GM12878 (cell line): ENCODE measurements around the gene CYYR1. TPM values are rescaled to one million over a fixed set of nuclear protein-coding genes. Genes with fewer than 3 reads are reported as not detected.

ENCODE experiments used
- ATAC-seq: fragments of 200-7000 bp; cut with Tn5 transposase; 3 replicates; pipeline ENCODE4 v1.9.1; 2020; ENCODE audit warnings: mild to moderate bottlenecking, moderate library complexity
- BruUV-seq: library from RNA; stranded (reverse); fragments of 400-500 nt; replicated peaks from 2 replicates; lab custom pipeline; 2021; lab: Mats Ljungman, UMichigan
- CTCF ChIA-PET: fragments of 300-600 bp; sonication (Branson Sonifier 250); formaldehyde crosslinking; extraction: SDS; loops from one replicate; lab custom pipeline; 2021; ENCODE audit warnings: inconsistent platforms; lab: Yijun Ruan, JAX
- POLR2A ChIA-PET: fragments of 350-600 bp; formaldehyde crosslinking; extraction: SDS; loops from one replicate; lab custom pipeline; 2021; ENCODE audit warnings: inconsistent platforms; lab: Charles Lee
- RAD21 ChIA-PET: fragments of 300-600 bp; sonication (Branson Sonifier 250); formaldehyde crosslinking; loops from one replicate; lab custom pipeline; 2023; ENCODE audit warnings: antibody characterized with exemption; ENCODE audit not compliant: unreplicated experiment; lab: Charles Lee
- SMC1A ChIA-PET: fragments of 300-600 bp; sonication (Branson Sonifier 250); formaldehyde crosslinking; loops from one replicate; lab custom pipeline; 2023; ENCODE audit not compliant: unreplicated experiment, uncharacterized antibody; lab: Charles Lee
- DNase-seq: peaks from one replicate; pipeline ENCODE4 v3.0.0-alpha.2; 2011; ENCODE audit warnings: low read depth, low spot score
- FAIRE-seq: peaks from 3 replicates; lab custom pipeline; 2011; peaks lifted over from hg19 to GRCh38; lab: Jason Lieb, UNC
- H2AFZ ChIP-seq: 2 replicates; pipeline ENCODE4 v1.6.0; 2011; ENCODE audit warnings: low read depth, low read length, control low read depth; ENCODE audit not compliant: control insufficient read depth
- H3K27ac ChIP-seq: 2 replicates; pipeline ENCODE4 v1.5.1; 2011; ENCODE audit warnings: control low read depth; ENCODE audit not compliant: control insufficient read depth, insufficient read depth
- H3K27me3 ChIP-seq, 2 experiments: replicated peaks in 1 of 2; 2 replicates each; pipeline versions ENCODE4 v1.6.0 to v1.6.1; 2011; ENCODE audit warnings: low read length in 1 of 2; ENCODE audit not compliant: control insufficient read depth in 2 of 2, insufficient read depth in 2 of 2
- H3K36me3 ChIP-seq, 2 experiments: 2 replicates each; pipeline ENCODE4 v1.5.1; 2011; ENCODE audit warnings: low read length in 1 of 2; ENCODE audit not compliant: control insufficient read depth in 2 of 2, insufficient read depth in 2 of 2
- H3K4me1 ChIP-seq: 2 replicates; pipeline ENCODE4 v1.6.1; 2011; ENCODE audit warnings: mild to moderate bottlenecking, low read length, moderate library complexity, mixed read lengths; ENCODE audit not compliant: control insufficient read depth, insufficient read depth
- H3K4me2 ChIP-seq: 2 replicates; pipeline ENCODE4 v1.6.0; 2011; ENCODE audit warnings: control low read depth; ENCODE audit not compliant: control insufficient read depth, insufficient read depth
- H3K4me3 ChIP-seq: fragments of 200-600 bp; sonication (generic); 2 replicates; pipeline ENCODE4 v1.5.1; 2016
- H3K79me2 ChIP-seq: 2 replicates; pipeline ENCODE4 v1.6.0; 2011; ENCODE audit warnings: low read length; ENCODE audit not compliant: control insufficient read depth, insufficient read depth
- H3K9ac ChIP-seq: 2 replicates; pipeline ENCODE4 v1.8.0; 2011; ENCODE audit warnings: low read length, control low read depth, mixed read lengths; ENCODE audit not compliant: control insufficient read depth, insufficient read depth
- H3K9me3 ChIP-seq: replicated peaks from 3 replicates; pipeline ENCODE4 v1.5.1; 2011; ENCODE audit warnings: mild to moderate bottlenecking, low read length; ENCODE audit not compliant: control insufficient read depth, insufficient read depth
- H4K20me1 ChIP-seq: 2 replicates; pipeline ENCODE4 v1.6.0; 2011; ENCODE audit not compliant: control insufficient read depth, insufficient read depth
- CHD1 ChIP-seq: IDR thresholded peaks from 2 replicates; pipeline ENCODE4 v1.6.1; 2012; ENCODE audit warnings: low read depth, low read length, improper control_type of control experiment
- CHD4 ChIP-seq: fragments of 200-600 bp; sonication (generic); IDR thresholded peaks from 2 replicates; pipeline ENCODE4 v1.6.1; 2016; ENCODE audit warnings: mild to moderate bottlenecking
- CREB1 ChIP-seq: IDR thresholded peaks from 2 replicates; pipeline ENCODE4 v1.6.1; 2012; ENCODE audit warnings: low read depth, mild to moderate bottlenecking, inconsistent platforms
- EGR1 ChIP-seq, 2 experiments: IDR thresholded peaks; 1 replicate in 1 of 2; 2 replicates in 1 of 2; pipeline ENCODE4 v1.6.1; 2011 to 2012; ENCODE audit warnings: low read depth in 2 of 2, low read length in 2 of 2, borderline replicate concordance in 1 of 2, mild to moderate bottlenecking in 1 of 2, moderate library complexity in 1 of 2
- ELK1 ChIP-seq: IDR thresholded peaks from 2 replicates; pipeline ENCODE4 v1.6.1; 2012; ENCODE audit warnings: low read depth, low read length, improper control_type of control experiment
- EZH2 ChIP-seq: IDR thresholded peaks from 2 replicates; pipeline ENCODE4 v1.6.1; 2012; ENCODE audit warnings: low read depth, mild to moderate bottlenecking, control low read depth, inconsistent platforms, low read length, borderline replicate concordance; ENCODE audit not compliant: control insufficient read depth
- GATAD2B ChIP-seq: fragments of 450-650 bp; conservative IDR thresholded peaks from 2 replicates; pipeline ENCODE4 v1.6.1; 2017; ENCODE audit warnings: low read depth, mild to moderate bottlenecking, moderate library complexity
- POLR2A ChIP-seq: IDR thresholded peaks from 2 replicates; pipeline ENCODE4 v1.6.1; 2011; ENCODE audit warnings: low read depth, mild to moderate bottlenecking, low read length
- RB1 ChIP-seq: fragments of 450-650 bp; formaldehyde crosslinking; IDR thresholded peaks from 2 replicates; pipeline ENCODE4 v1.6.1; 2017; ENCODE audit warnings: mild to moderate bottlenecking, borderline replicate concordance
- RFX5 ChIP-seq: IDR thresholded peaks from 2 replicates; pipeline ENCODE4 v1.6.1; 2011; ENCODE audit warnings: low read depth, low read length, improper control_type of control experiment
- TBL1XR1 ChIP-seq: IDR thresholded peaks from 2 replicates; pipeline ENCODE4 v1.6.1; 2012; ENCODE audit warnings: low read depth, low read length, improper control_type of control experiment
- TCF12 ChIP-seq: IDR thresholded peaks from 2 replicates; pipeline ENCODE4 v1.6.1; 2011; ENCODE audit warnings: low read depth, mild to moderate bottlenecking, low read length
- TCF3 ChIP-seq: IDR thresholded peaks from 2 replicates; pipeline ENCODE4 v1.6.1; 2012; ENCODE audit warnings: low read depth, mild to moderate bottlenecking, low read length, borderline replicate concordance; ENCODE audit not compliant: insufficient read depth
- ZBED1 ChIP-seq: IDR thresholded peaks from 2 replicates; pipeline ENCODE4 v1.6.1; 2016; ENCODE audit warnings: borderline replicate concordance
- ZNF274 ChIP-seq: IDR thresholded peaks from one replicate; pipeline ENCODE4 v1.8.0; 2011; ENCODE audit not compliant: insufficient read length, insufficient read depth
- WGBS: methylation state at CpG from one replicate; pipeline ENCODE4 v1.1.6; 2016; ENCODE audit warnings: low lambda C conversion rate; ENCODE audit not compliant: insufficient replicate concordance, insufficient coverage; ENCODE audit errors: missing lambda C conversion rate; 5-methylcytosine and 5-hydroxymethylcytosine counted together
- in situ Hi-C: fragments of 300-500 bp; cut with MboI; formaldehyde crosslinking; loops from 9 replicates; pipeline ENCODE4 v1.14.3; 2018; ENCODE audit warnings: mixed read lengths
- intact Hi-C: fragments of 100-400 bp; cut with micrococcal nuclease; formaldehyde crosslinking; loops from one replicate; pipeline ENCODE4 v1.14.2; 2022; ENCODE audit not compliant: unreplicated experiment
- polyA plus RNA-seq, 11 experiments: library from polyadenylated mRNA; depleted of rRNA in 4 of 11; unstranded in 6 of 11; stranded (reverse) in 5 of 11; fragments of >200 nt; fragmentation: Nextera tagmentation in 4 of 11; fragmentation: Illumina TruSeq in 1 of 11; extraction: Ambion mirVana in 4 of 11; extraction: Trizol in 1 of 11; gene quantifications; 1 replicate in 1 of 11; 2 replicates in 10 of 11; pipeline versions ENCODE4 v1.2.1 to v1.2.3, GENCODE V29; 2011 to 2016; ENCODE audit warnings: inconsistent platforms in 2 of 11, missing spikeins in 2 of 11, low read depth in 1 of 11
- total RNA-seq, 4 experiments: library from RNA; depleted of rRNA in 3 of 4; stranded (reverse); fragments of >200 nt in 3 of 4; fragmentation: Illumina TruSeq in 1 of 4; extraction: Trizol in 1 of 4; gene quantifications; 2 replicates each; pipeline versions ENCODE4 v1.2.1 to v1.2.3, GENCODE V29; 2013 to 2021

CYYR1 gene
- total and polyA plus RNA-seq, 10 of the 15 experiments (the other 5 are each of a cell fraction or from before 2014, with no cell fraction given) = 0.11 to 0.13 TPM; not detected in 8

- SMC1A ChIA-PET = interaction anchor here (1.2 kb wide), 1 partner anchor 420 kb away, joined by 3 read pairs; no protein-coding TSS in a partner anchor
These were observed 14.7 kb upstream of the CYYR1 start for GRCh38 chr21:26587736-26588201.

More at GRCh38 chr21:26587736-26588201, 14.7 kb upstream of the CYYR1 start:
- intact Hi-C loops (no loop called here), in situ Hi-C loops (no loop called here)
- no peaks in the 10 kb centered on the region for H3K27me3 ChIP-seq
- no peaks in the 10 kb centered on the region for H3K4me1 ChIP-seq
- no peaks in the 10 kb centered on the region for H3K79me2 ChIP-seq
- FAIRE-seq (no peak), DNase-seq (no peak), ATAC-seq (no peak)
- no peaks in the 10 kb centered on the region for H4K20me1 ChIP-seq
- H3K36me3 ChIP-seq = no peaks in the 10 kb centered on the region
- H3K4me2 ChIP-seq = no peak overlapping the region
- no peak overlapping the region for H2AFZ ChIP-seq
- ChIA-PET POLR2A (no interaction called here), RAD21 (no interaction called here), CTCF (no interaction called here)
- no peak overlapping the region for H3K4me3 ChIP-seq
- H3K9ac ChIP-seq = no peak overlapping the region
- 22% methylated on average over 9 of the region's 9 CpGs for WGBS
- no peak for TF ChIP-seq GATAD2B
- TF ChIP-seq RFX5 = no peak
- TF ChIP-seq POLR2A = no peak
- no peak for TF ChIP-seq ZBED1
- TF ChIP-seq EZH2 = no peak
- TF ChIP-seq TCF12 = no peak
- no peak for TF ChIP-seq CREB1
- no peak for TF ChIP-seq ELK1
- no peak for TF ChIP-seq TCF3
- TF ChIP-seq CHD4 = no peak
- TF ChIP-seq RB1 = no peak
- TF ChIP-seq CHD1 = no peak
- no peak for TF ChIP-seq ZNF274
- TF ChIP-seq EGR1 (IDR thresholded peaks at IDR 0.05; ENCODE audit: borderline replicate concordance in 1 of 2, low read depth in 2 of 2, low read length in 2 of 2) = no peak
- no peak for TF ChIP-seq TBL1XR1
- no TSS peak for BruUV-seq
- H3K27ac ChIP-seq = no peak overlapping the region
- no peaks in the 10 kb centered on the region for H3K9me3 ChIP-seq
